Raji (cell line): ENCODE data around the gene PIH1D1.

Source experiments
- POLR2A ChIP-seq: IDR thresholded peaks from 2 replicates; pipeline ENCODE4 v1.6.1; 2011; ENCODE audit warnings: low read depth, low read length, control low read depth; ENCODE audit not compliant: insufficient read depth

PIH1D1 gene

GRCh38 chr19:49422407-49423070 is 29.1 kb downstream of the PIH1D1 start:
- no peak for TF ChIP-seq POLR2A

DNA sequence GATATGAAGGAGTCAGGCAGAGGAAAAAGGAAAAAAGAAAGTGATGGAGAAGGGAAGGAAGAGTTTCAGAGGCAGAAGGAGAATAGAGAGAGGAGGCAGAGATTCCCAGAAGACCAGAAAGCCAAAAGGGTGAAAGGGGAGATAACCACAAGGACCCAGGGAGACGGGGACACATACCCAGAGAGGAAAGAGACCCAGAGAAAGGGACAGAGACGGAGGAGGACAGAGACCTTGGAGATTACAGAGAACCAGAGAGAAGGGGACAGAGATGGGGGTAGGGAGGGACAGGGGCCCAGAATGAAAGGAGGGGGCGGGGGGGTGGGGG is 29.8 kb downstream of the PIH1D1 start:
- TF ChIP-seq POLR2A: no peak

DNA sequence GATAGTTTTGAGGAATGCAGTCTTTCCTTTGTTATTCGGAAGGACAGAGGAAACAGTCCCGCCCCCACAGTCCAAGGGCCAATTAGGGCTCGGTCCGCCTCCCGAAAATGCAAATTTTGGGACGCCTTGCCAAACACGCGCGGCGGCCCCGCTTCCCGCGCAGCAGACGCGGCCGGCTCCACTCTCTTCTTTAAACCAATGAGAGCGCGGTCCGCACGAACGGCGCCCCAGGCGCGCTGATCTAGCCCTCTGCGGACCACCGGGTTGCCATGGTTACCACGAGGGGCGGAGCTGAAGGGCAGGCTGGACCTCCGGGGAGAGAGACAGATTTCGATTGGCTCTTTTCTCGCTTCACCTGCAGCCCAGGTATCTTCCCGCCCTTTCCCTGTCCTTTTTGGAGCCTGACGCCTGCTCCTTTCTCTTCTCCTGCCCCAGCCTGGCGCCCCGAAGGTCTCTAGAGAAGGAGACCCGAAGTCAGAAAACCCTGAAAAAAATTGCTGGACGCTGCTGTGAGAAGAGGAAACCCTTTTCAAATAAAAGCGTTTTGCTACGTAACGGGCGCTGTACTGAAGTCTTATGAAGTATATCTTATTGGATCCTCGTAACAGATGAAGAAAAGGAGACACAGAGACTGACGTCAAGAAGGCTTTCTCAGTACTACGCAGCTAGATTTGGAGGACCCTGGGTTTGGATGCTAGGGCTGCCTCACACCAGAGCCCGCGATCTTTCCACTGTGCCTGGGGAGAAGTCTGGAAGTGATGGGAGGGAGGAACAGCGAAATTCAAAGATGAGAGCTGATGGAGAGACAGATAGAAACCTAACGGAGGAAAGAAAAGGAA is 30.4 kb downstream of the PIH1D1 start:
- no peak for TF ChIP-seq POLR2A

- TF ChIP-seq POLR2A: no peak
These were observed 31.4 kb downstream of the PIH1D1 start for GRCh38 chr19:49420227-49420626.

DNA sequence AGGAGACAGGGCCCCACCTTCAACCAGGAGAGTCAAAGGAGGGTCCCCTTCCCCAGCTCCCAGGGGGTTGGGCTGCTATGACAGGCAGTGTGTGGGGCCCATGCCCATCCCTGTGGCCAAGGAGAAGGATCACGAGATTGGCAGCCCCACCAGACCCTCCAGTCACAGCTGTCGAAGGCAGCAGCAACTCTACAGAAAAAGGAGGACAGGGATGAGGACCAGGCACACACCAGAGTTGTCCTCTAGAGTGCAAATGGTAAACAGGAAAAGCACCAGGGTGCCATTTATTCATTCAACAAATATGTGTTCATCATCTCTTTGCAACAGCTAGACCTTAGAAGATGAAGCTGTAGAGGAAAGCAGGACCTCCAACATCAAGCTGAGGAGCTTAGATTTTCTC is 32.4 kb downstream of the PIH1D1 start:
- no peak for TF ChIP-seq POLR2A

DNA sequence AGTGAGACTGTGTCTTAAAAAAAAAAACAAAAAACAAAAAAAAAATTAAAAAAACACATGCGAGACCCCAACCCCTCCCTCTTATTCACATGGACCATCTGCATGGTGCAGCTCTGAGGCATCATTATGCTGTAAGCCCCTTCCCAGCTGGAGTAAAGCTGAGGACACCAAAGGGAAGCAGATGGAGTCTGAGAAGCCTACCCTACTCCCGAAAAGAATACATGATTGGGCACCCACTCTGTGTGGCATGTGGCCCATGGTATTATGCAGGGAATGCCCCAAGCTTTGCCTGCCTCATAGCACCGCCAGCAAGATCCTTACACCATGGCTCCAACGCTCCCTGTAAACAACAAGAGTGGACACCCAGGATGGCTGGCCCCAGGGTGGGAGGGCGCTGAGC is 33.1 kb downstream of the PIH1D1 start:
- no peak for TF ChIP-seq POLR2A

GRCh38 chr19:49417088-49417487 is 34.5 kb downstream of the PIH1D1 start:
- no peak for TF ChIP-seq POLR2A

DNA sequence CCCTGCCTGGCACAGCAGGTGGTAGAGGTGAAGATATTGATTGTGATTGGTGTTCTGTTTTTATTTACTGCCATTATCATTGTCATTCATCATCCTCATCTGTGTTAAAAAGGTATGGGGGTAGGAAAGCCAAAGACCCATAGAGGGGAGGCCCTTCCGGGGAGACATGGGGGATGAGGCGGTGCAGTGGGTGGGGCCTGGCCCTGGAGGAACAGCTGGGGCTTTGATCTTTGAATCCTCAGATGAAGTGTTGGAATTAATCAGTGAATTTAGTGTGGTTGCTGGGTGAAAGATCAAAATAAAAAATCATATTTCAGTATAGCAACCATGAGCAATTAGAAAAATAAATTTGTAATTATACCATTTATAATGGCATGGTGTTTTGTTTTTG is 35.8 kb downstream of the PIH1D1 start:
- no peak for TF ChIP-seq POLR2A

DNA sequence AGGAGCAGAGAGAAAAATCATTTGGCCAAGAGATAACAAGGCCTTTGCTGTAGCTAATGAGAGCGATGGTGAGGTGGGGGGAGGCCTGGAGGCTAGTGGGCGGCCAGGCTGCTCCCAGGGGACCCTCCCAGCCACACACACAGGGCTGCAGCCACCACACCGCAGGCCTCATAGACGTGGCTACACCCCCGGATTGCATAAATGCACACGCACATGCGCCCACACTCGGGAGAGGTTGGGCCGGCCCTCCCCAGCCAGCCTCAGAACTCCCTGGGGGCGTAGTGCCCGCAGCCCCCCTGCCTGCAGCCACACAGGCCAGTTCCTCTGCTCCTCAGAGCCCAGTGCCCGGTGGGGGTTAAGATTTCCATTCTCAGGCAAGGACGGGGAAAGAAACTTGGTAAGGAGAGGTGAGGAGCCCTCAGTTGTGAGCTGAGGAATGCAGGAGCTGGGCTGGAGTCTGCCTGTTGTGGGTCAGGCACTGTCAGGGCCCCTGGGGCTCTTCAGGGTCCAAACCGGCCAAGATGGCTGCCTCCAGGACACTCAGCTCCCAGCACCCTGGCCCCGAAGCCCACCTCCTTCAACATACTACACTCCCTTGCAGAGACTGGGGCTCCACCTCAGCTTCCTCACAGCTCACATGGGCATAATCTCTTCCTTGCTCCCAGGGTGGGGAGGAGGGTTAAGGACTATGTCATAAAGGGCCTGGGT is 36.4 kb downstream of the PIH1D1 start:
- no peak for TF ChIP-seq POLR2A

GRCh38 chr19:49414256-49414655 is 37.4 kb downstream of the PIH1D1 start:
- no peak for TF ChIP-seq POLR2A

DNA sequence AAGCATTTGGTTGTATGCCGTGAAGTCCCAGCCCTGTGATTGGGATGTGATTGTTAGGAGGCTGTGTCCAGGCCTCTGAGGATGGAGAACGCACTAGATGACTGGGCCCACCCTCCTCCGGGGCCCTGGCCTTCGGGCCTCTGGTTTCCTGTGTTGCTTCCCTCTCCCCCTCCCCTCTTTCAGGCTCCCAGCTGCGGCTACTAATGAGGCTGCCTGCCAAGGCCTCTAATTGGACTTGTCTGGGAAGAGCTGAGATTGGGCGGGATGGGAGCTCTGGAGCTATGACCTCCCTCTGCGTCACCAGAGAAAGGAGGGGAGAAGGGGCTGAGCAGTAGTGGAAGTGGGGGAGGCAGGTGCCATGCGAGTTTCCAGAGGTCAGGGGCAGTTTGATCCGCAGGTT is 38.3 kb downstream of the PIH1D1 start:
- no peak for TF ChIP-seq POLR2A

GRCh38 chr19:49411681-49412326 is 39.8 kb downstream of the PIH1D1 start:
- TF ChIP-seq POLR2A: no peak

DNA sequence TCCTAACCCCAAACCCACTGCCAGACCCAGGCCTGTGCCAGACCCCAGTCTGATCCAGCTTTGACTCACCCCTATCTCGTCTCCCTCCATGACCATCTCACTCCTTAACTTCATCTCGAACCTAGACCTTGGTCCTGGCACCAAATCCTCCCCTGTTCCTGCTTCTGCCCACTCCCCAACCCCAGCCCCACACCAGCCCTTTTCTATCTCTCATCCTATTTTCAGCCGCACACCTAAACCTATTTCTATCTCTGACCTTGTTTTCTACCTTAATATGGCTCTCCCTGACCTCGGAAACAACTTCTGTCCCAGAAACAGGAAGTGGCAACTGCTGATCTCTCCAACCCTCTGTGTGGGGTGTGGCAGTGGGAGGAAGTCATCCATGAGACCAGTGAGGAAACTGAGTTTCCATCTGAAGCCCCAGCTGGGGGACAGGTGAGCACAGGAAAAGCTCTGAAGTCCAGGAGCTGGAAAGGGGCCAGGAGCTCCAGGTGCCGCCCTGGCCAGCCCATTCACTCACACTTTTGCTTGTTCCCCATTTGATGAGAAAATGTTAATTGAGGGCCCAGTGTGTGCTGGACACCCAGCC is 42.1 kb downstream of the PIH1D1 start:
- TF ChIP-seq POLR2A: 0 out of 2 replicates have a peak, but pooled peaks have one; percentile 5

DNA sequence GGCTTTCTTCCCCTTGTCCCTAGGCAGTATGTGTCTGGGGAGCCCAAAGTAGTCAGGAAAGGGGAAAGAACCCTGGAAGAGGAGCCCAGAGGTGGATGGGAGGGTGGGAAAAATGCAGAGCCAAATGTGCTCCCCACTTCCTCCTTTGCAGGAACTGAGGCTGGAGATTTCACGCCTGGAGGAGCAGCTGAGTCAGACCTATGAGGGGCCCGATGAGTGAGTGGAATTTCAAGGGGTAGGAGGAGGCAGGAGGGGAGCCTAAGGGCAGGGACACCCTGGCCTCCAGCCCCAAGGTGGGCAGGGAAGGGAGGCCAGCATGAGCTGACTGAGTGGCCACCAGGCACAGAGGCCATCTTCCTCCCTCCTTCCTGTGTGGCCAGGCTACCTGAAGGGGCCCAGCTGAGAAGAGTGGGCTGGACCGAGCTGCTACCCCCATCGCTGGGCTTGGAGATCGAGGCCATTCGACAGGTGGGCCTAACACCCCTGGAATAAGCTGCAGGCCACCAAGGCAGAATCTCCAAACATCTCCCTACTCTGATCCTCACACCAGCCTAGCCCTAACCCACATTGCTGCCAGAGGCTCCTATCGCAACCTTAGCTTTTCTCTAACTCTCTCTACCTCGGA is 42.7 kb downstream of the PIH1D1 start:
- 0 out of 2 replicates have a peak, but pooled peaks have one; percentile 9 for TF ChIP-seq POLR2A
